ENCODE data around the gene SUSD1. TPM values are rescaled to one million over a fixed set of nuclear protein-coding genes. Genes with fewer than 3 reads are reported as not detected.

SUSD1 gene
- total and polyA plus RNA-seq, 2 experiments from 2014 or later: 18.5 to 30.5 TPM

GRCh38 chr9:112025850-112026249, 149.2 kb downstream of the SUSD1 start:
- Histone ChIP-seq H3K4me3 (no peak overlapping the region), H3K4me1 (ENCODE audit: insufficient read depth) (peaks cover 27% of the 10 kb centered on the region), H3K36me3 (replicated peaks; ENCODE audit: insufficient read depth, low read depth) (no peaks in the 10 kb centered on the region), H3K9me3 (ENCODE audit: low read depth) (no peaks in the 10 kb centered on the region), H3K27ac (peak overlapping the region; percentile 29), H3K79me2 (no peaks in the 10 kb centered on the region), H3K4me2 (no peak overlapping the region), H2AFZ (no peak overlapping the region), H3K27me3 (no peaks in the 10 kb centered on the region), H3K9me2 (replicated peaks; ENCODE audit: insufficient read depth) (no peaks in the 10 kb centered on the region), H4K20me1 (ENCODE audit: insufficient read depth, poor library complexity, severe bottlenecking) (no peaks in the 10 kb centered on the region)
- no peak for DNase-seq (ENCODE audit: low spot score)
- TF ChIP-seq EZH2 (IDR thresholded peaks at IDR 0.05; ENCODE audit: borderline replicate concordance) (no peak), EZH2phosphoT487 (IDR thresholded peaks at IDR 0.05; ENCODE audit: low read depth, severe bottlenecking, unreplicated experiment) (no peak), CTCF (IDR thresholded peaks at IDR 0.05; ENCODE audit: poor library complexity) (no peak)
- 77% methylated on average over 3 of the region's 3 CpGs for WGBS (ENCODE audit: low lambda C conversion rate, missing lambda C conversion rate)

GRCh38 chr9:112021742-112022141, 153.4 kb downstream of the SUSD1 start:
- Histone ChIP-seq H3K9me3 (ENCODE audit: low read depth) (no peaks in the 10 kb centered on the region), H4K20me1 (ENCODE audit: insufficient read depth, poor library complexity, severe bottlenecking) (no peaks in the 10 kb centered on the region), H3K4me2 (no peak overlapping the region), H3K27ac (peak overlapping the region; percentile 85), H3K9me2 (replicated peaks; ENCODE audit: insufficient read depth) (no peaks in the 10 kb centered on the region), H3K36me3 (replicated peaks; ENCODE audit: insufficient read depth, low read depth) (no peaks in the 10 kb centered on the region), H3K27me3 (no peaks in the 10 kb centered on the region), H3K79me2 (no peaks in the 10 kb centered on the region), H3K4me1 (ENCODE audit: insufficient read depth) (peaks cover 14% of the 10 kb centered on the region), H2AFZ (no peak overlapping the region), H3K4me3 (no peak overlapping the region)
- no peak for DNase-seq (ENCODE audit: low spot score)
- TF ChIP-seq CTCF (IDR thresholded peaks at IDR 0.05; ENCODE audit: poor library complexity) (no peak), EZH2phosphoT487 (IDR thresholded peaks at IDR 0.05; ENCODE audit: low read depth, severe bottlenecking, unreplicated experiment) (no peak), EZH2 (IDR thresholded peaks at IDR 0.05; ENCODE audit: borderline replicate concordance) (no peak)
- 86% methylated on average over 2 of the region's 2 CpGs for WGBS (ENCODE audit: low lambda C conversion rate, missing lambda C conversion rate)

GRCh38 chr9:112020680-112021596, 154.2 kb downstream of the SUSD1 start:
- H3K79me2 ChIP-seq: no peaks in the 10 kb centered on the region
- 81% methylated on average over 12 of the region's 12 CpGs for WGBS (ENCODE audit: low lambda C conversion rate, missing lambda C conversion rate)
- H2AFZ ChIP-seq: no peak overlapping the region
- H3K4me3 ChIP-seq: no peak overlapping the region
- H3K4me2 ChIP-seq: no peak overlapping the region
- peak overlapping the region; percentile 85 for H3K27ac ChIP-seq
- H4K20me1 ChIP-seq (ENCODE audit: insufficient read depth, poor library complexity, severe bottlenecking): no peaks in the 10 kb centered on the region
- peak; percentile 30 for DNase-seq (ENCODE audit: low spot score)
- H3K9me2 ChIP-seq (replicated peaks; ENCODE audit: insufficient read depth): no peaks in the 10 kb centered on the region
- H3K27me3 ChIP-seq: no peaks in the 10 kb centered on the region
- no peaks in the 10 kb centered on the region for H3K36me3 ChIP-seq (replicated peaks; ENCODE audit: insufficient read depth, low read depth)
- peaks cover 14% of the 10 kb centered on the region for H3K4me1 ChIP-seq (ENCODE audit: insufficient read depth)
- no peaks in the 10 kb centered on the region for H3K9me3 ChIP-seq (ENCODE audit: low read depth)
- no peak for TF ChIP-seq CTCF (IDR thresholded peaks at IDR 0.05; ENCODE audit: poor library complexity)
